ENCODE results near the gene GPRIN3. TPM values are rescaled to one million over a fixed set of nuclear protein-coding genes. Genes with fewer than 3 reads are reported as not detected.

Gene GPRIN3
- total RNA-seq (1 to 10 TPM; 2.5 to 7.6 (median 3.5) TPM), polyA plus RNA-seq (1 to 10 TPM in 1 of 2 donors, under 1 TPM in 1; 0.84 to 2.0 TPM)

- TF ChIP-seq CTCF (IDR thresholded peaks at IDR 0.05): no peak
- WGBS, 2 donors: 0 to 1% methylated on average over 65 to 67 of the region's 67 CpGs
- H3K36me3 ChIP-seq: no peaks in the 10 kb centered on the region
- DNase-seq (peak; percentile 56 to 86 (median 73)), ATAC-seq (peak; percentile 77 to 83 (median 80)), FAIRE-seq (no peak)
- intact Hi-C loops (cut with DNase I): loop anchor here in 1 of 3 donors (5.0 to 10.0 kb wide), 2 partner anchors 53 to 105 kb away; no protein-coding TSS in a partner anchor
- H3K27ac ChIP-seq: peak within 1 kb of the TSS; percentile 50 to 83 (median 67)
- no peaks in the 10 kb centered on the region for H3K9me3 ChIP-seq
- peaks cover 3 to 37% (median 28%) of the 10 kb centered on the region in 3 donors for H3K4me1 ChIP-seq
- H3K27me3 ChIP-seq: no peaks in the 10 kb centered on the region
- H3K4me3 ChIP-seq: peak within 1 kb of the TSS; percentile 77 to 87 (median 86)
These were observed at the start of gene GPRIN3 for GRCh38 chr4:89307446-89308160. Gene GPRIN3, minus strand, starts transcription at chr4:89307800. Its CDS starts 57,690 bp downstream, at chr4:89250110.

GRCh38 chr4:89357340-89357739, 49.7 kb upstream of the GPRIN3 start:
- no peak for FAIRE-seq
- Histone ChIP-seq H3K4me3 (no peak overlapping the region), H3K4me1 (no peaks in the 10 kb centered on the region), H3K9me3 (no peaks in the 10 kb centered on the region), H3K27ac (no peak overlapping the region), H3K36me3 (no peaks in the 10 kb centered on the region), H3K27me3 (no peaks in the 10 kb centered on the region)
- ATAC-seq: no peak
- no peak for TF ChIP-seq CTCF (IDR thresholded peaks at IDR 0.05)
- DNase-seq: no peak
- WGBS, 2 donors: 92 to 98% methylated on average over 3 of the region's 3 CpGs
- intact Hi-C loops (cut with DNase I): no loop called here

- peak in 2 of 4 donors; percentile 56 to 65 for ATAC-seq
- Histone ChIP-seq H3K4me1 (no peaks in the 10 kb centered on the region), H3K36me3 (no peaks in the 10 kb centered on the region), H3K27me3 (no peaks in the 10 kb centered on the region), H3K27ac (no peak overlapping the region), H3K4me3 (no peak overlapping the region), H3K9me3 (no peaks in the 10 kb centered on the region)
- TF ChIP-seq CTCF (IDR thresholded peaks at IDR 0.05): no peak
- no peak for DNase-seq
- 3 to 9% methylated on average over 1 of the region's 1 CpG for WGBS, 2 donors
- no peak for FAIRE-seq
- intact Hi-C loops (cut with DNase I): no loop called here
These were observed 48.5 kb upstream of the GPRIN3 start for GRCh38 chr4:89356086-89356485.

GRCh38 chr4:89353514-89353913, 45.9 kb upstream of the GPRIN3 start:
- H3K4me3 ChIP-seq: no peak overlapping the region
- ATAC-seq: no peak
- no peaks in the 10 kb centered on the region for H3K27me3 ChIP-seq
- no peaks in the 10 kb centered on the region for H3K4me1 ChIP-seq
- H3K9me3 ChIP-seq: no peaks in the 10 kb centered on the region
- intact Hi-C loops (cut with DNase I): no loop called here
- no peaks in the 10 kb centered on the region for H3K36me3 ChIP-seq
- no peak overlapping the region for H3K27ac ChIP-seq
- no peak for TF ChIP-seq CTCF (IDR thresholded peaks at IDR 0.05)
- DNase-seq: no peak
- 94 to 96% methylated on average over 3 of the region's 3 CpGs for WGBS, 2 donors
- FAIRE-seq: no peak

GRCh38 chr4:89352541-89352940, 44.9 kb upstream of the GPRIN3 start:
- no peak for TF ChIP-seq CTCF (IDR thresholded peaks at IDR 0.05)
- no peak for FAIRE-seq
- Histone ChIP-seq H3K27ac (no peak overlapping the region), H3K4me1 (no peaks in the 10 kb centered on the region), H3K36me3 (no peaks in the 10 kb centered on the region), H3K9me3 (no peaks in the 10 kb centered on the region), H3K27me3 (no peaks in the 10 kb centered on the region), H3K4me3 (no peak overlapping the region)
- DNase-seq: no peak
- ATAC-seq: no peak
- WGBS, 2 donors: 67 to 85% methylated on average over 1 of the region's 1 CpG
- intact Hi-C loops (cut with DNase I): no loop called here

Data from pancreas (tissue), 10 donors.